HepG2 (cell line): ENCODE results near the gene HOXA11. TPM values are rescaled to one million over a fixed set of nuclear protein-coding genes. Genes with fewer than 3 reads are reported as not detected.

ENCODE experiments used
- ATAC-seq: fragments of 200-7000 bp; cut with Tn5 transposase; 3 replicates; pipeline ENCODE4 v1.9.1; 2020; ENCODE audit warnings: mild to moderate bottlenecking, moderate library complexity
- BruUV-seq: library from RNA; stranded (reverse); fragments of 400-500 nt; replicated peaks from 2 replicates; lab custom pipeline; 2021; lab: Mats Ljungman, UMichigan
- CTCF ChIA-PET: fragments of 300-600 bp; formaldehyde crosslinking; extraction: SDS; loops from one replicate; lab custom pipeline; 2021; ENCODE audit warnings: low total read pairs, inconsistent platforms, low intra/inter-chr PET ratio; lab: Yijun Ruan, JAX
- POLR2A ChIA-PET: fragments of 350-600 bp; sonication (Branson Sonifier 250); formaldehyde crosslinking; loops from one replicate; lab custom pipeline; 2020; ENCODE audit warnings: antibody characterized with exemption, inconsistent platforms; lab: Yijun Ruan, JAX
- DNase-seq: peaks from one replicate; pipeline ENCODE4 v3.0.0-alpha.2; 2015; ENCODE audit warnings: low spot score
- FAIRE-seq: peaks from 3 replicates; lab custom pipeline; 2011; peaks lifted over from hg19 to GRCh38; lab: Jason Lieb, UNC
- H2AFZ ChIP-seq: one replicate; pipeline ENCODE4 v1.6.1; 2011; ENCODE audit warnings: low read length, inconsistent platforms
- H3K27ac ChIP-seq: fragments of 300-600 bp; 3 replicates; pipeline ENCODE4 v1.8.0; 2011; ENCODE audit warnings: mixed run types, mild to moderate bottlenecking, mixed read lengths, low read length, inconsistent platforms; ENCODE audit not compliant: insufficient read depth; ENCODE audit errors: extremely low read length
- H3K27me3 ChIP-seq, 2 experiments: fragments of 200-600 bp in 1 of 2; 2 replicates in 1 of 2; 3 replicates in 1 of 2; pipeline versions ENCODE4 v1.6.0 to v1.8.0; 2011; ENCODE audit warnings: low read length in 2 of 2, mild to moderate bottlenecking in 2 of 2, moderate library complexity in 2 of 2, inconsistent platforms in 1 of 2; ENCODE audit not compliant: insufficient read depth in 2 of 2, control insufficient read depth in 1 of 2
- H3K36me3 ChIP-seq, 2 experiments: fragments of 200-600 bp in 1 of 2; replicated peaks in 1 of 2; 2 replicates in 1 of 2; 3 replicates in 1 of 2; pipeline versions ENCODE4 v1.5.1 to v1.8.0; 2011; ENCODE audit warnings: low read length in 2 of 2, inconsistent platforms in 1 of 2; ENCODE audit not compliant: insufficient read depth in 2 of 2, control insufficient read depth in 1 of 2
- H3K4me1 ChIP-seq: 2 replicates; pipeline ENCODE4 v1.5.1; 2012; ENCODE audit warnings: low read length, inconsistent platforms; ENCODE audit not compliant: insufficient read depth
- H3K4me2 ChIP-seq: 2 replicates; pipeline ENCODE4 v1.6.0; 2011; ENCODE audit warnings: low read depth, low read length, inconsistent platforms
- H3K4me3 ChIP-seq, 3 experiments: fragments of 200-600 bp in 1 of 3; sonication (generic), shearing (Covaris generic) in 1 of 3; replicated peaks in 1 of 3; 2 replicates each; pipeline ENCODE4 v1.5.1; 2011 to 2016; ENCODE audit warnings: low read length in 3 of 3, inconsistent platforms in 2 of 3, low read depth in 2 of 3, mild to moderate bottlenecking in 2 of 3, control low read depth in 1 of 3, mixed read lengths in 1 of 3; ENCODE audit not compliant: insufficient read depth in 1 of 3
- H3K79me2 ChIP-seq: one replicate; pipeline ENCODE4 v1.6.1; 2011; ENCODE audit warnings: low read length, inconsistent platforms; ENCODE audit not compliant: insufficient read depth
- H3K9ac ChIP-seq: 2 replicates; pipeline ENCODE4 v1.6.0; 2011; ENCODE audit warnings: mild to moderate bottlenecking, low read depth, low read length, inconsistent platforms; ENCODE audit not compliant: insufficient read depth
- H3K9me3 ChIP-seq: 2 replicates; pipeline ENCODE4 v1.5.1; 2012; ENCODE audit warnings: mild to moderate bottlenecking, low read length
- H4K20me1 ChIP-seq: 2 replicates; pipeline ENCODE4 v1.6.0; 2011; ENCODE audit warnings: inconsistent platforms, mild to moderate bottlenecking, low read length, moderate library complexity; ENCODE audit not compliant: insufficient read depth
- HMGXB3 ChIP-seq: sonication (generic); formaldehyde crosslinking; IDR thresholded peaks from 2 replicates; pipeline ENCODE4 v1.4.0; 2020; ENCODE audit warnings: missing genetic modification reagents, borderline replicate concordance
- HOMEZ ChIP-seq: IDR thresholded peaks from 2 replicates; pipeline ENCODE4 v1.6.1; 2016; ENCODE audit warnings: low read depth
- NR2F6 ChIP-seq, 2 experiments: IDR thresholded peaks; 2 replicates each; pipeline ENCODE4 v1.6.1; 2016; ENCODE audit warnings: antibody characterized with exemption in 1 of 2, mild to moderate bottlenecking in 1 of 2
- PHF5A ChIP-seq: IDR thresholded peaks from one replicate; pipeline ENCODE4 v1.6.1; 2018; ENCODE audit warnings: low read depth, missing genetic modification reagents; ENCODE audit not compliant: unreplicated experiment
- TP53 ChIP-seq: sonication (generic); formaldehyde crosslinking; conservative IDR thresholded peaks from 2 replicates; pipeline ENCODE4 v1.4.0; 2020; ENCODE audit warnings: missing genetic modification reagents
- ZNF646 ChIP-seq: sonication (generic); formaldehyde crosslinking; IDR thresholded peaks from 2 replicates; pipeline ENCODE4 v1.9.0; 2021; ENCODE audit warnings: mild to moderate bottlenecking, missing genetic modification reagents
- WGBS: methylation state at CpG from one replicate; pipeline ENCODE4 v1.1.6; 2017; ENCODE audit warnings: low lambda C conversion rate; 5-methylcytosine and 5-hydroxymethylcytosine counted together
- in situ Hi-C: cut with HindIII; loops from 2 replicates; pipeline ENCODE4 v1.10.0; 2017; ENCODE audit warnings: low pct_unique_long_range_greater_than_20kb; ENCODE audit not compliant: extremely low pct_ligation_motif_present
- intact Hi-C: fragments of 100-400 bp; cut with micrococcal nuclease; formaldehyde crosslinking; loops from one replicate; pipeline ENCODE4 v1.10.0; 2022; ENCODE audit not compliant: unreplicated experiment
- polyA plus RNA-seq, 8 experiments: library from polyadenylated mRNA; depleted of rRNA in 3 of 8; stranded (reverse) in 7 of 8; unstranded in 1 of 8; fragments of >200 nt; fragmentation: Illumina TruSeq in 4 of 8; extraction: Trizol in 4 of 8; gene quantifications; 2 replicates each; pipeline versions ENCODE4 v1.2.1 to v1.2.3, GENCODE V29; 2011 to 2016; ENCODE audit warnings: low read depth in 4 of 8, missing spikeins in 1 of 8, mixed read lengths in 1 of 8; ENCODE audit not compliant: insufficient read depth in 1 of 8
- total RNA-seq, 5 experiments: library from RNA; depleted of rRNA; stranded (reverse); fragments of >200 nt; fragmentation: Illumina TruSeq; extraction: Trizol; gene quantifications; 2 replicates each; pipeline ENCODE4 v1.2.3, GENCODE V29; 2016; ENCODE audit warnings: low read depth in 1 of 5

HOXA11 gene
- total and polyA plus RNA-seq, 2 of the 13 experiments (the other 11 are each of a cell fraction or from before 2014, with no cell fraction given), result not detected

GRCh38 chr7:27163288-27164044, 21.6 kb downstream of the HOXA11 start (continued):
- no peak for TF ChIP-seq ZNF646

- peaks cover 2 to 37% of the 10 kb centered on the region in 2 experiments for H3K27me3 ChIP-seq
- in situ Hi-C loops, result loop anchor here (25.0 kb wide), 1 partner anchor 1075 kb away; no protein-coding TSS in a partner anchor
- no peaks in the 10 kb centered on the region for H3K36me3 ChIP-seq
- no TSS peak for BruUV-seq
- H3K9me3 ChIP-seq, result no peaks in the 10 kb centered on the region
- H3K4me1 ChIP-seq, result 0 out of 2 replicates have a peak, but pooled peaks cover 4% of the 10 kb centered on the region
- no peak for DNase-seq
- H3K4me3 ChIP-seq, result no peak overlapping the region
- no peak overlapping the region for H2AFZ ChIP-seq
- POLR2A ChIA-PET, result no interaction called here
- no peaks in the 10 kb centered on the region for H3K79me2 ChIP-seq
- intact Hi-C loops, result loop anchor here (5.0 kb wide), 1 partner anchor 480 kb away; no protein-coding TSS in a partner anchor
- no peak overlapping the region for H3K27ac ChIP-seq
- H4K20me1 ChIP-seq, result no peaks in the 10 kb centered on the region
- H3K4me2 ChIP-seq, result no peak overlapping the region
- H3K9ac ChIP-seq, result no peak overlapping the region
- 59% methylated on average over 7 of the region's 7 CpGs for WGBS
- no peak for FAIRE-seq
- ATAC-seq, result no peak
- CTCF ChIA-PET, result no interaction called here
- TF ChIP-seq NR2F6 (IDR thresholded peaks at IDR 0.05), result no peak
- no peak for TF ChIP-seq NR2F6 (CRISPR knock-in tag; IDR thresholded peaks at IDR 0.05)
- TF ChIP-seq PHF5A (CRISPR knock-in tag), result no peak
- TF ChIP-seq HMGXB3 (CRISPR knock-in tag), result no peak
- TF ChIP-seq HOMEZ, result no peak
- no peak for TF ChIP-seq TP53
These were observed 22.3 kb downstream of the HOXA11 start for GRCh38 chr7:27162561-27163287.
